CD4-positive, alpha-beta T cell treated with Interleukin-4 for 1 hour (primary cell): ENCODE measurements around the gene AP3B1.

Source experiments
- DNase-seq, 2 donors: peaks; one replicate each; pipeline ENCODE4 v3.0.0-alpha.2; 2020 to 2022

AP3B1 gene, protein sequence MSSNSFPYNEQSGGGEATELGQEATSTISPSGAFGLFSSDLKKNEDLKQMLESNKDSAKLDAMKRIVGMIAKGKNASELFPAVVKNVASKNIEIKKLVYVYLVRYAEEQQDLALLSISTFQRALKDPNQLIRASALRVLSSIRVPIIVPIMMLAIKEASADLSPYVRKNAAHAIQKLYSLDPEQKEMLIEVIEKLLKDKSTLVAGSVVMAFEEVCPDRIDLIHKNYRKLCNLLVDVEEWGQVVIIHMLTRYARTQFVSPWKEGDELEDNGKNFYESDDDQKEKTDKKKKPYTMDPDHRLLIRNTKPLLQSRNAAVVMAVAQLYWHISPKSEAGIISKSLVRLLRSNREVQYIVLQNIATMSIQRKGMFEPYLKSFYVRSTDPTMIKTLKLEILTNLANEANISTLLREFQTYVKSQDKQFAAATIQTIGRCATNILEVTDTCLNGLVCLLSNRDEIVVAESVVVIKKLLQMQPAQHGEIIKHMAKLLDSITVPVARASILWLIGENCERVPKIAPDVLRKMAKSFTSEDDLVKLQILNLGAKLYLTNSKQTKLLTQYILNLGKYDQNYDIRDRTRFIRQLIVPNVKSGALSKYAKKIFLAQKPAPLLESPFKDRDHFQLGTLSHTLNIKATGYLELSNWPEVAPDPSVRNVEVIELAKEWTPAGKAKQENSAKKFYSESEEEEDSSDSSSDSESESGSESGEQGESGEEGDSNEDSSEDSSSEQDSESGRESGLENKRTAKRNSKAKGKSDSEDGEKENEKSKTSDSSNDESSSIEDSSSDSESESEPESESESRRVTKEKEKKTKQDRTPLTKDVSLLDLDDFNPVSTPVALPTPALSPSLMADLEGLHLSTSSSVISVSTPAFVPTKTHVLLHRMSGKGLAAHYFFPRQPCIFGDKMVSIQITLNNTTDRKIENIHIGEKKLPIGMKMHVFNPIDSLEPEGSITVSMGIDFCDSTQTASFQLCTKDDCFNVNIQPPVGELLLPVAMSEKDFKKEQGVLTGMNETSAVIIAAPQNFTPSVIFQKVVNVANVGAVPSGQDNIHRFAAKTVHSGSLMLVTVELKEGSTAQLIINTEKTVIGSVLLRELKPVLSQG

GRCh38 chr5:78294248-78295034 lies at the start of gene AP3B1:
AP3B1 (minus strand) TSS chr5:78294698; CDS start chr5:78294579, 119 bp downstream.
- peak; percentile 97 to 98 for DNase-seq

DNA sequence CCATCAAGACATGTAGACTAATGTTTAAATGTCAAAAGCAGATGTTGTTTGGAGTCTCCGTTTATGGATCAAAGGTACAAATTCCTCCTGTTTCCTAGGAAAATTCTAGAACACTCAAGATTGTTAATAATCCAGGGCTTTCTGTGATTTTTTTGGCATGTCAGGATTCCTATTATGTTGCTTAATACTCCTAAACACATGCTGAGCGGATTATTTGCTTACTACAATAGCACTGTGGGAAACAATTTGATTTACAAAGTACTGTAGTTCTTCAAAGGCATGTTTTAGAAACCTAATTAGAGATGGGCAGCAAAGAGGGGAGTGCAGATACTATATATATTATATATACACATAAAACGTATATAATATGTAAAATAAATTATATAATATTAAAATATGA lies 46.9 kb upstream of the AP3B1 start:
- DNase-seq, result no peak

GRCh38 chr5:78339617-78340436 lies 45.3 kb upstream of the AP3B1 start:
- DNase-seq, result no peak

- no peak for DNase-seq
Measured at GRCh38 chr5:78336698-78337097, 42.2 kb upstream of the AP3B1 start.

DNA sequence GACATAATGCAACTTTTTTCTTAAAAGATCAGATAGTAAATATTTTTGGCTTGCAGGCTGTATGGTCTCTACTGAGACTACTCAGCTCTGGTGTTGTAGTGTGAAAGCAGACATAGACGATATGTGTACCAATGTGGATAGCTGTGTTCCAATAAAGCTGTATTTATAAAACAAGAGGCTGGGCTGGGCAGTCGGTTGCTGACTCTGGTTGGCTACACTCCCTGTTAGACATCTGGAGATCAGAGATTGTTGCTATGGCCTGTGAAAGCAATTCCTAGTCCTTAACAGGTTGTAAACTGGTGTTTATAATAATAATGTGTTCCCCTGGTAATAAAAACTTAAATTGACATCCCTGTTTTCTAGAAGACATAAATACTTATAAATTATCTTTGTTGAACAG lies 41.5 kb upstream of the AP3B1 start:
- DNase-seq, result no peak

DNA sequence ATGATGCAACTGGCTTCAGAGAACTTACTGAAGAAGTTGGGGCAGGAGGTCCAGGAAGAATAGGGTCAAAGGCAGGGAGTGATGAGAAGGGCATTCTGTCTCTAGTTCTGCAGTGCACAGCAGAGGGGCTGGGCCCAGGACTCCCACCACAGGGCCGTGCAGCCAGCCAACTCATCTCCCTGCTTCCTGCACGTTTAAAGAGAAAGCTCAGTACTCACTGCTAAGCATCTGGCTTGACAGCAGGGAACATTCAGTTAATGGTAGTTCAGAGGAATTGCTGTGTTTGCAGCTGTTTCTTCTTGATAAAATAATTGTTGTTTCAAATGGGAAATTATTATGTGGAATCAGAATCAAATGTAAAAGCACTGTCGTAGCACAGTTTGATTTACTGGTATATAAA lies 40.3 kb upstream of the AP3B1 start:
- DNase-seq, result no peak

GRCh38 chr5:78331523-78332080 lies 37.1 kb upstream of the AP3B1 start:
- no peak for DNase-seq

GRCh38 chr5:78328585-78329173 lies 34.2 kb upstream of the AP3B1 start:
- no peak for DNase-seq

GRCh38 chr5:78327761-78328510 lies 33.4 kb upstream of the AP3B1 start:
- DNase-seq, result no peak

- no peak for DNase-seq
Measured at GRCh38 chr5:78326930-78327329, 32.4 kb upstream of the AP3B1 start.

GRCh38 chr5:78323241-78323640 lies 28.7 kb upstream of the AP3B1 start:
- DNase-seq, result no peak

GRCh38 chr5:78320401-78320800 lies 25.9 kb upstream of the AP3B1 start:
- peak in 1 of 2 donors; percentile 30 for DNase-seq

GRCh38 chr5:78318337-78318736 lies 23.8 kb upstream of the AP3B1 start:
- no peak for DNase-seq

- DNase-seq, result no peak
Measured at GRCh38 chr5:78317515-78317914, 23.0 kb upstream of the AP3B1 start.

- no peak for DNase-seq
Measured at GRCh38 chr5:78308703-78309102, 14.2 kb upstream of the AP3B1 start.

GRCh38 chr5:78300464-78301045 lies 6.1 kb upstream of the AP3B1 start:
- peak in 1 of 2 donors; percentile 50 for DNase-seq

DNA sequence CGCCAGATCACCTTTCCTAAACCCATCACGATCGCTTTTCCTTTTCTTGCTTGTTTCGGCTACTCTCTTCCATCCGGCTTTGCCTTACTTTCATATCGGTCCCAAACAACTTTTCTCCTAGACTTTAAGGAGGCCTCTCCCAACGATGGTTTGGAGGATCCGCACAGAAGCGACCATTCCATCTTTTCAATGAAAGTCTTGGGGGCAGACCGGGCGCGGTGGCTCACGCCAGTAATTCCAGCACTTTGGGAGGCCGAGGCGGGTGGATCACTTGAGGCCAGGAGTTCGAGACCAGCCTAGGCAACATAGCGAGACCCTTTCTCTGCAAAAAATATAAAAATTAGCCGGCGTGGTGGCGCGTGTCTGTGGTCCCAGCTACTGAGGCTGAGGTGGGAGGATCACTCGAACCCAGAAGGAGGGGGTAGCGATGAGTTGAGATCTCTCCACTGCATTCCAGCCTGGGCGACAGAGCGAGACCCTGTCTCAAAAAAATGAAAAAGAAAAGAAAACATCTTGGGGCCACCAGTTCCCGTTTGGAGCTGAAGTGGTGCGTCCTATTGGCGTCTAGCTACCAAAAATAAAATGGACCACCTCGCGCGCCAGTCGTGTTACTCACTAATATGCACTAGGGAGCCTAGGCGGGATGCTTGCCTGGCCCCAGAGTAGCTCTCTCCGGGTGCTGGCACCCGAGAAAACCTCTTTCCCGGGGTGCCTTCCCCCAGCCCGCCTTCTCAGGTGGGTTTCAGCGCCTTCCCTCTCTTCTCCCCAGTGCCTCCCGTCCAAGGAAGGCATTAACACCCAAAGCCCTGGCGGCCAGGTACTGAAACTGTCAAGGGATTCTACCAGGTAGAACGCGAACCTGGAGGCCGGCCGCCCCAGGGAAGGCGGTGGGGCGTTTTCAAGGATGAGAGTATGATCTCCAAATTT lies 800 bp upstream of the AP3B1 start:
- peak; percentile 42 to 63 for DNase-seq

GRCh38 chr5:78293851-78294247 lies 649 bp downstream of the AP3B1 start:
- no peak for DNase-seq

GRCh38 chr5:78291687-78292086 lies 2.8 kb downstream of the AP3B1 start:
- no peak for DNase-seq
